Endothelial cell (in vitro differentiated cells): Measurements from ENCODE around the gene TEX2. TPM values are rescaled to one million over a fixed set of nuclear protein-coding genes. Genes with fewer than 3 reads are reported as not detected.

Source experiments
- DNase-seq: peaks from one replicate; pipeline ENCODE4 v3.0.0; 2021; ENCODE audit warnings: low spot score
- H3K27ac Mint-ChIP-seq: one replicate; pipeline ENCODE4 v1.8.0; 2021; ENCODE audit warnings: mixed read lengths, inconsistent platforms; ENCODE audit not compliant: unreplicated experiment
- H3K27me3 Mint-ChIP-seq: one replicate; pipeline ENCODE4 v1.8.0; 2021; ENCODE audit warnings: mild to moderate bottlenecking, moderate library complexity, mixed read lengths, inconsistent platforms; ENCODE audit not compliant: unreplicated experiment
- H3K36me3 Mint-ChIP-seq: one replicate; pipeline ENCODE4 v1.8.0; 2021; ENCODE audit warnings: mild to moderate bottlenecking, low read depth, mixed read lengths, inconsistent platforms; ENCODE audit not compliant: unreplicated experiment
- H3K4me1 Mint-ChIP-seq: one replicate; pipeline ENCODE4 v1.8.0; 2021; ENCODE audit warnings: mild to moderate bottlenecking, mixed read lengths, inconsistent platforms; ENCODE audit not compliant: unreplicated experiment
- H3K4me3 Mint-ChIP-seq: one replicate; pipeline ENCODE4 v1.8.0; 2021; ENCODE audit warnings: mild to moderate bottlenecking, mixed read lengths, inconsistent platforms; ENCODE audit not compliant: unreplicated experiment
- H3K9me3 Mint-ChIP-seq: one replicate; pipeline ENCODE4 v1.8.0; 2021; ENCODE audit warnings: mixed read lengths, inconsistent platforms; ENCODE audit not compliant: unreplicated experiment
- CTCF ChIP-seq: fragments of 200-600 bp; sonication (generic); IDR thresholded peaks from one replicate; pipeline ENCODE4 v1.5.0; 2021; ENCODE audit warnings: antibody characterized with exemption; ENCODE audit not compliant: unreplicated experiment
- total RNA-seq: library from RNA; stranded (reverse); fragmentation: NEBNext Ultra II Directional; extraction: Animal tissue kit (Norgen Biotek cat#: 25700); gene quantifications from one replicate; pipeline ENCODE4 v1.2.1, GENCODE V29; 2021; ENCODE audit not compliant: unreplicated experiment

TEX2 gene
- total RNA-seq, 1 donor from 2014 or later, result 16.3 TPM

DNA sequence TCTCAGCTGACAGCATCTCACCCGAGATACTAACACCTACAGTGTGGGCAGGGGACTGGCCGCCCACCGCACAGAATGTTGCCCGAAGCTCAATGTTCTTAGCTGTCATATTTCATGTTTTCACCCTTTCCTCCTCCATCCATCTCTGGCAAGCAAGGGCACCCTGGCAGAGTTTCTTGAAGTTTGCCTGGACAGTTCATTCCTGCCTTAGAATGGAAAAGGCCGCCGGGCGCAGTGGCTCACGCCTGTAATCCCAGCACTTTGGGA, 37.6 kb upstream of the TEX2 start:
- Mint-ChIP-seq H3K27ac (no peak overlapping the region), H3K27me3 (peaks cover 7% of the 10 kb centered on the region), H3K4me1 (no peaks in the 10 kb centered on the region), H3K36me3 (no peaks in the 10 kb centered on the region), H3K9me3 (no peaks in the 10 kb centered on the region), H3K4me3 (no peak overlapping the region)
- no peak for TF ChIP-seq CTCF
- no peak for DNase-seq

DNA sequence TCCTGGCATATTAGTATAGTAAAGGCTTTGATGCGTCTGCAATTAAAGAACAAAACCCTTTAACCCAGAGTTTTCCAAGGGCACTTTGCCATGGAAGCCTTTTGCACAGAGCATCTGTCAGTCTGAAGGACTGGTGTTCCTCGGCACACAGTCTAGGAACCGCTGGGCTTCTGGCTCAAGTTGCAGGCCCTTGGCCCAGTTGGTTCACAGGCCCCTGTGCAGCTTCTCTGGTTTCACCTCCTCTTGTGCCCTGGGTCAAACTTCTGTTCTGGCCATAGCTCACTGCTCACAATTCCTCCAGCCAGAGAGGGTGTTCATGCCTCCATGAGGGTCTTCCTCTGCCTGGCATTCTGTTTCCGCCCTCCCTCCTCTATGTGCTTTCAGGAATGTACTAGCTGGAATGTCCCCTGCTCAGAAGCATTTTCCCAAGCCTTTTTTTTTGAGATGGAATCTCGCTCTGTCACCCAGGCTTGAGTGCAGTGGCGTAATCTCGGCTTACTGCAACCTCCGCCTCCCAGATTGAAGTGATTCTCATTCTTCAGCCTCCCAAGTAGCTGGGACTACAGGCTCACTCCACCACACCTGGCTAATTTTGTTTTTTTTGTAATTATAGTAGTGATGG, 34.5 kb upstream of the TEX2 start:
- Mint-ChIP-seq H3K4me3 (no peak overlapping the region), H3K27me3 (peaks cover 7% of the 10 kb centered on the region), H3K27ac (no peak overlapping the region), H3K9me3 (no peaks in the 10 kb centered on the region), H3K36me3 (no peaks in the 10 kb centered on the region), H3K4me1 (no peaks in the 10 kb centered on the region)
- no peak for TF ChIP-seq CTCF
- DNase-seq, result no peak

- TF ChIP-seq CTCF, result no peak
- no peaks in the 10 kb centered on the region for H3K36me3 Mint-ChIP-seq
- H3K4me1 Mint-ChIP-seq, result no peaks in the 10 kb centered on the region
- DNase-seq, result no peak
- peaks cover 4% of the 10 kb centered on the region for H3K27me3 Mint-ChIP-seq
- no peak overlapping the region for H3K4me3 Mint-ChIP-seq
- H3K27ac Mint-ChIP-seq, result no peak overlapping the region
- no peaks in the 10 kb centered on the region for H3K9me3 Mint-ChIP-seq
These were observed 33.2 kb upstream of the TEX2 start for GRCh38 chr17:64296246-64296645.

DNA sequence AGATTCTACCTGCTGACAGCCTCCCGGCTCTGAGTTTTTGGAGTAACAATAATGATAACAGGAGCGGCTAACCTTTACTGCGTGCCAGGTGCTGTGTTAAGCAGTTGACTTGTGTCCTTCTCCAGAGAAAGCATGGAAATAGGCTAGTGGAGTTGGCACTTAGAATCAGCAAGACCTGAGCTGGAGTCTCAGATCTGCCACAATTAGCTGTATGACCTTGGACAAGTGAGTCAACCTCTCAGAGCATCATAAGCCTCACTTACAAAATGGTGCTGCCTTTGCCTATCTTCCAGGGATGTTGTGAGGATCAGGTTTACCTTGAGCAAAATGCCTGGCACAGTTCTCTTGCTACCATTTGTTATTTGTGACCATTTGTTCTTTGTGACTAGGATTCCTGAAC, 32.1 kb upstream of the TEX2 start:
- Mint-ChIP-seq H3K4me3 (no peak overlapping the region), H3K4me1 (peaks cover under 1% of the 10 kb centered on the region), H3K27me3 (peaks cover 4% of the 10 kb centered on the region), H3K36me3 (no peaks in the 10 kb centered on the region), H3K9me3 (no peaks in the 10 kb centered on the region), H3K27ac (no peak overlapping the region)
- no peak for TF ChIP-seq CTCF
- no peak for DNase-seq

GRCh38 chr17:64291268-64291851, 28.3 kb upstream of the TEX2 start:
- H3K4me3 Mint-ChIP-seq, result no peak overlapping the region

More at GRCh38 chr17:64291268-64291851, 28.3 kb upstream of the TEX2 start:
- H3K27ac Mint-ChIP-seq, result no peak overlapping the region
- peak; percentile 73 for TF ChIP-seq CTCF
- no peaks in the 10 kb centered on the region for H3K36me3 Mint-ChIP-seq
- DNase-seq, result peak; percentile 27
- peaks cover 8% of the 10 kb centered on the region for H3K4me1 Mint-ChIP-seq
- peaks cover 6% of the 10 kb centered on the region for H3K27me3 Mint-ChIP-seq
- H3K9me3 Mint-ChIP-seq, result no peaks in the 10 kb centered on the region
